ENCODE results near the gene IL34. TPM values are rescaled to one million over a fixed set of nuclear protein-coding genes. Genes with fewer than 3 reads are reported as not detected.

IL34 gene
- total RNA-seq, 1 donor from 2014 or later: 0.47 TPM

GRCh38 chr16:70703041-70703834, 56.9 kb downstream of the IL34 start:
- Mint-ChIP-seq H3K9me3 (no peaks in the 10 kb centered on the region), H3K36me3 (ENCODE audit: low read depth) (peaks cover 4% of the 10 kb centered on the region), H3K27me3 (ENCODE audit: low read depth) (no peaks in the 10 kb centered on the region), H3K4me3 (no peak overlapping the region), H3K27ac (ENCODE audit: unreplicated experiment) (peak overlapping the region; percentile 88), H3K4me1 (peaks cover 34% of the 10 kb centered on the region)
- TF ChIP-seq CTCF (conservative IDR thresholded peaks at IDR 0.05): peak; percentile 49
- peak; percentile 40 for DNase-seq (ENCODE audit: low read depth, low spot score)

- H3K27ac Mint-ChIP-seq (ENCODE audit: unreplicated experiment): peak overlapping the region; percentile 12
- H3K9me3 Mint-ChIP-seq: no peaks in the 10 kb centered on the region
- no peaks in the 10 kb centered on the region for H3K27me3 Mint-ChIP-seq (ENCODE audit: low read depth)
- DNase-seq (ENCODE audit: low read depth, low spot score): no peak
- TF ChIP-seq CTCF (conservative IDR thresholded peaks at IDR 0.05): no peak
- peaks cover 4% of the 10 kb centered on the region for H3K36me3 Mint-ChIP-seq (ENCODE audit: low read depth)
- no peak overlapping the region for H3K4me3 Mint-ChIP-seq
- H3K4me1 Mint-ChIP-seq: peaks cover 41% of the 10 kb centered on the region
Measured at GRCh38 chr16:70703835-70704381, 57.5 kb downstream of the IL34 start.

DNA sequence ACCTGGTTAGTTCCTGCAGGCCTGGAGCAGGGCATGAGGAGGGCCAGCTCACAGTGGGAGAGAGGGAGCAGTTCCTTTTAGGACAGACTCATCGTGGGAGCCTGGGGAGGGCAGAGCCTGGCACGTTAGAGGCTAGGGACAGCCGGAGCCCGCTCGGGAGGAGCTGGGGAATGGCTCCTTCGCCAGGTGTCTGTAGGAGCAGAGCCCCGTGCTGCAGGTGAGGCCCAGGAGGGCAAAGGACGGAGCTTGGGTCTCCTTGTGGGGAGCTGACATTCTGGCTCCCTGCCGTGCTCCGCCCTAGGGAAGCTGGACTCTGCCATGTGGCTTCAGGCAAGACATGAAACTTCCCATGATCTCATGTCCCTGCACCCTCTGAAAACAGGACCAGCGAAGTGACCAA, 58.2 kb downstream of the IL34 start:
- no peak overlapping the region for H3K27ac Mint-ChIP-seq (ENCODE audit: unreplicated experiment)
- no peak for TF ChIP-seq CTCF (conservative IDR thresholded peaks at IDR 0.05)
- no peak for DNase-seq (ENCODE audit: low read depth, low spot score)
- peaks cover 38% of the 10 kb centered on the region for H3K4me1 Mint-ChIP-seq
- no peaks in the 10 kb centered on the region for H3K27me3 Mint-ChIP-seq (ENCODE audit: low read depth)
- H3K9me3 Mint-ChIP-seq: no peaks in the 10 kb centered on the region
- H3K4me3 Mint-ChIP-seq: no peak overlapping the region
- no peaks in the 10 kb centered on the region for H3K36me3 Mint-ChIP-seq (ENCODE audit: low read depth)

DNA sequence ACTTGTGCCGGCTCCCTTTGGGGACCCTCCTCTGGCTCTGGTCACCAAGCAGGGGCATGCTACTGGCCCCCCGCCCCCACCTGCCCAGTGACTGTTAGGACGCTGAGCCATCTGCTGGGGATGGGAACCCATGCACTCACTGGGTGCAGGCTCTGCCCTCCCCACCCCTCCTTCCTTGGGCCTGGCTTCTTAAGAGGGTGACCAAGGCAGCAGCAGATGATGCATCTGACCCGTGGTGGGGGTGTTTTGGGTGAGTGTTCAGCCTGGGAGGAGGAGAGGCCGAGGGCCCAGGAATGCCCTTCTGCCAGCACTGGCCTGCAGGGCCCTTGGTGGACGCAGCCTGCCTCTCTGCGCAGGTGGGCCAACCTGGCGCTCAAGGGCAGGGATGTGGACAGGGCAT, 58.7 kb downstream of the IL34 start:
- no peaks in the 10 kb centered on the region for H3K27me3 Mint-ChIP-seq (ENCODE audit: low read depth)
- no peak overlapping the region for H3K27ac Mint-ChIP-seq (ENCODE audit: unreplicated experiment)
- peaks cover 38% of the 10 kb centered on the region for H3K4me1 Mint-ChIP-seq
- DNase-seq (ENCODE audit: low read depth, low spot score): no peak
- no peaks in the 10 kb centered on the region for H3K9me3 Mint-ChIP-seq
- TF ChIP-seq CTCF (conservative IDR thresholded peaks at IDR 0.05): no peak
- no peak overlapping the region for H3K4me3 Mint-ChIP-seq
- no peaks in the 10 kb centered on the region for H3K36me3 Mint-ChIP-seq (ENCODE audit: low read depth)

DNA sequence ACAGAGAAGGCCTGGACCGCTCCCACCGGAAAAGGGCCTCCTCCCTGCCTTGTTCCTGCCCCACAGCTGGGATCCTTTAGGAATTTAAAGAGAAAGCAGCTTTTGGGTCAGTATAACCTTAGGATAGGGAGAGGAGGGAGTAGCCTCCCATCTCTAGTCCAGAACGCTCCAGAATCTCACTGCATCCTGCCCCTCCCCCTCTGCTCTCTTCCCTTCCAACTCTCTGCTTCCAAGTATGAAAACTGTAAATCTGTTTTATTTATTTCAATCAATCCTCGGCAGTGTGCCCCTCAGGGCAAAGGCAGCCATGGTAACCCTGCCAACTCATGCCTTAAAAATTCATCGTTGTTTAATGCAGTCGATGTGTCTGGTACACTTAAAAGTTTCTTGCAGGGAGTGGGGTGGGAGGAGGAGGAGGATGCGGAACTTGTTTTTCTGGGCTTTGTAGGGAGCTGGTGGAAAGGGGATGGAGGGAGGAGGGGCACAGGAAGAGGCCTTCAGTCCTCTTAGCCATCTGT, 60.6 kb downstream of the IL34 start:
- TF ChIP-seq CTCF (conservative IDR thresholded peaks at IDR 0.05): no peak
- Mint-ChIP-seq H3K4me3 (no peak overlapping the region), H3K27me3 (ENCODE audit: low read depth) (no peaks in the 10 kb centered on the region), H3K4me1 (peaks cover 35% of the 10 kb centered on the region), H3K36me3 (ENCODE audit: low read depth) (no peaks in the 10 kb centered on the region), H3K27ac (ENCODE audit: unreplicated experiment) (no peak overlapping the region), H3K9me3 (no peaks in the 10 kb centered on the region)
- no peak for DNase-seq (ENCODE audit: low read depth, low spot score)

Measured in neural crest cell (in vitro differentiated cells).